GM12878 (cell line): Measurements from ENCODE around the gene GDI2.
A peak's percentile ranks its signal among the peaks of the same experiment; 100 is the strongest.

Experiments
- BMI1 ChIP-seq: fragments of 450-650 bp; IDR thresholded peaks from 2 replicates; pipeline ENCODE4 v1.6.1; 2016; ENCODE audit warnings: mild to moderate bottlenecking, moderate library complexity, borderline replicate concordance
- CTCF ChIP-seq, 3 experiments: IDR thresholded peaks in 2 of 3; conservative IDR thresholded peaks in 1 of 3; 2 replicates each; pipeline ENCODE4 v1.5.1; 2011; ENCODE audit warnings: low read depth in 3 of 3, low read length in 3 of 3, mild to moderate bottlenecking in 3 of 3, control low read depth in 2 of 3, moderate library complexity in 2 of 3, inconsistent platforms in 1 of 3, mixed read lengths in 1 of 3; ENCODE audit not compliant: control insufficient read depth in 2 of 3, insufficient read depth in 1 of 3; ENCODE audit errors: extremely low read depth in 1 of 3
- JUNB ChIP-seq: IDR thresholded peaks from 2 replicates; pipeline ENCODE4 v1.6.1; 2016; ENCODE audit warnings: antibody characterized with exemption, mild to moderate bottlenecking
- NFIC ChIP-seq: IDR thresholded peaks from 2 replicates; pipeline ENCODE4 v1.6.1; 2012; ENCODE audit warnings: low read depth, mild to moderate bottlenecking, inconsistent platforms, low read length, moderate library complexity
- RBBP5 ChIP-seq: fragments of 200-600 bp; sonication (generic); conservative IDR thresholded peaks from 2 replicates; pipeline ENCODE4 v1.6.1; 2016
- SIN3A ChIP-seq: IDR thresholded peaks from 2 replicates; pipeline ENCODE4 v1.6.1; 2012; ENCODE audit warnings: low read depth, low read length, improper control_type of control experiment
- TARDBP ChIP-seq: IDR thresholded peaks from 2 replicates; pipeline ENCODE4 v1.6.1; 2016; ENCODE audit warnings: borderline replicate concordance
- USF2 ChIP-seq: IDR thresholded peaks from 2 replicates; pipeline ENCODE4 v1.6.1; 2011; ENCODE audit warnings: low read depth, low read length, improper control_type of control experiment, borderline replicate concordance

GRCh38 chr10:5843686-5844344 lies 30.6 kb upstream of the GDI2 start:
- peak; percentile 40 for TF ChIP-seq JUNB
- TF ChIP-seq USF2 = no peak
- TF ChIP-seq SIN3A = no peak
- TF ChIP-seq NFIC = peak; percentile 31; the same call in 1 of the 2 replicates
- TF ChIP-seq RBBP5 = no peak
- no peak for TF ChIP-seq CTCF (IDR thresholded peaks at IDR 0.05 in 2 of 3, conservative IDR thresholded peaks at IDR 0.05 in 1 of 3; ENCODE audit: control insufficient read depth in 2 of 3, extremely low read depth in 1 of 3, insufficient read depth in 1 of 3, low read depth in 3 of 3, low read length in 3 of 3)
- no peak for TF ChIP-seq TARDBP
- TF ChIP-seq BMI1 = no peak
